CD14-positive monocyte (primary cell): Measurements from ENCODE around the gene FBXW11. TPM values are rescaled to one million over a fixed set of nuclear protein-coding genes. Genes with fewer than 3 reads are reported as not detected.

Experiments
- DNase-seq, 3 donors: peaks; one replicate each; pipeline ENCODE4 v3.0.0-alpha.2; 2011 to 2022
- H2AFZ ChIP-seq: 2 replicates; pipeline ENCODE4 v1.6.0; 2012; ENCODE audit warnings: mild to moderate bottlenecking, low read depth, low read length, inconsistent platforms; ENCODE audit not compliant: insufficient read depth, poor library complexity, severe bottlenecking
- H3K27ac ChIP-seq, 2 donors: 1 replicate in 1 of 2; 2 replicates in 1 of 2; pipeline ENCODE4 v1.5.1; 2012 to 2013; ENCODE audit warnings: low read length in 2 of 2, control low read depth in 1 of 2, inconsistent platforms in 1 of 2, low read depth in 1 of 2, mild to moderate bottlenecking in 1 of 2
- H3K27me3 ChIP-seq, 2 donors: one replicate each; pipeline versions ENCODE4 v1.6.0 to v1.6.1; 2011 to 2013; ENCODE audit warnings: low read length in 2 of 2; ENCODE audit not compliant: control insufficient read depth in 2 of 2, insufficient read depth in 2 of 2
- H3K36me3 ChIP-seq, 2 donors: replicated peaks in 1 of 2; 1 replicate in 1 of 2; 2 replicates in 1 of 2; pipeline versions ENCODE4 v1.5.1 to v1.6.1; 2012 to 2013; ENCODE audit warnings: low read length in 2 of 2, control low read depth in 1 of 2, inconsistent platforms in 1 of 2, mild to moderate bottlenecking in 1 of 2; ENCODE audit not compliant: insufficient read depth in 2 of 2, control insufficient read depth in 1 of 2
- H3K4me1 ChIP-seq, 2 donors: 1 replicate in 1 of 2; 2 replicates in 1 of 2; pipeline versions ENCODE4 v1.5.1 to v1.6.1; 2012 to 2013; ENCODE audit warnings: low read length in 2 of 2, control low read depth in 1 of 2, inconsistent platforms in 1 of 2, mild to moderate bottlenecking in 1 of 2, moderate library complexity in 1 of 2; ENCODE audit not compliant: insufficient read depth in 2 of 2, control insufficient read depth in 1 of 2
- H3K4me2 ChIP-seq: replicated peaks from 2 replicates; pipeline ENCODE3; 2012; ENCODE audit warnings: low read length, moderate library complexity, mild to moderate bottlenecking; ENCODE audit not compliant: poor library complexity, severe bottlenecking; ENCODE audit errors: extremely low read depth
- H3K4me3 ChIP-seq, 3 experiments: fragments of 200-600 bp in 1 of 3; sonication (generic) in 1 of 3; replicated peaks in 1 of 3; 1 replicate in 2 of 3; 2 replicates in 1 of 3; pipeline ENCODE4 v1.5.1; 2011 to 2013; ENCODE audit warnings: low read length in 3 of 3, mild to moderate bottlenecking in 3 of 3, control low read depth in 2 of 3, low read depth in 2 of 3, inconsistent platforms in 1 of 3, moderate library complexity in 1 of 3
- H3K79me2 ChIP-seq: 2 replicates; pipeline ENCODE4 v1.6.0; 2012; ENCODE audit warnings: mild to moderate bottlenecking, control low read depth, inconsistent platforms, low read length, moderate library complexity; ENCODE audit not compliant: insufficient read depth
- H3K9ac ChIP-seq: 2 replicates; pipeline ENCODE4 v1.6.0; 2017; ENCODE audit warnings: low read length, mild to moderate bottlenecking; ENCODE audit not compliant: insufficient read depth, poor library complexity, severe bottlenecking
- H3K9me3 ChIP-seq, 2 donors: replicated peaks in 1 of 2; 1 replicate in 1 of 2; 2 replicates in 1 of 2; pipeline versions ENCODE4 v1.5.1 to v1.6.1; 2012 to 2013; ENCODE audit warnings: low read length in 2 of 2, control low read depth in 1 of 2; ENCODE audit not compliant: control insufficient read depth in 1 of 2, insufficient read depth in 1 of 2
- H4K20me1 ChIP-seq: 2 replicates; pipeline ENCODE4 v1.6.0; 2012; ENCODE audit warnings: mild to moderate bottlenecking, low read length, control low read depth, moderate library complexity; ENCODE audit not compliant: insufficient read depth
- H3K27ac Mint-ChIP-seq, 7 donors: one replicate each; pipeline ENCODE4 v1.8.0; 2020; ENCODE audit warnings: mild to moderate bottlenecking in 7 of 7, mixed read lengths in 7 of 7, moderate library complexity in 6 of 7, inconsistent platforms in 2 of 7
- H3K27me3 Mint-ChIP-seq, 3 donors: one replicate each; pipeline ENCODE4 v1.8.0; 2021 to 2022; ENCODE audit warnings: low read depth in 3 of 3, mild to moderate bottlenecking in 3 of 3, mixed read lengths in 3 of 3, moderate library complexity in 3 of 3, inconsistent platforms in 1 of 3
- H3K36me3 Mint-ChIP-seq, 2 donors: one replicate each; pipeline ENCODE4 v1.8.0; 2020; ENCODE audit warnings: mixed read lengths in 2 of 2, inconsistent platforms in 1 of 2, mild to moderate bottlenecking in 1 of 2
- H3K4me1 Mint-ChIP-seq: one replicate; pipeline ENCODE4 v1.8.0; 2020; ENCODE audit warnings: mild to moderate bottlenecking, mixed read lengths
- H3K4me3 Mint-ChIP-seq, 2 donors: one replicate each; pipeline ENCODE4 v1.8.0; 2020; ENCODE audit warnings: mild to moderate bottlenecking in 2 of 2, mixed read lengths in 2 of 2, moderate library complexity in 1 of 2
- H3K9me3 Mint-ChIP-seq, 7 donors: one replicate each; pipeline ENCODE4 v1.8.0; 2020 to 2022; ENCODE audit warnings: mixed read lengths in 7 of 7, mild to moderate bottlenecking in 6 of 7, moderate library complexity in 6 of 7, inconsistent platforms in 2 of 7
- WGBS: methylation state at CpG from one replicate; pipeline ENCODE4 v1.1.5; 2013; ENCODE audit warnings: missing lambda C conversion rate; ENCODE audit not compliant: insufficient coverage; 5-methylcytosine and 5-hydroxymethylcytosine counted together
- intact Hi-C, 2 donors: fragments of 100-400 bp; cut with micrococcal nuclease; formaldehyde crosslinking; loops; one replicate each; pipeline versions ENCODE4 v1.15.0 to v1.15.1; 2023
- polyA plus RNA-seq, 3 donors: library from polyadenylated mRNA; depleted of rRNA in 1 of 3; unstranded in 2 of 3; stranded (reverse) in 1 of 3; fragments of 300-500 nt in 2 of 3; fragments of >200 nt in 1 of 3; fragmentation: Illumina TruSeq in 2 of 3; gene quantifications; 1 replicate in 2 of 3; 2 replicates in 1 of 3; pipeline ENCODE4 v1.2.3, GENCODE V29; 2012 to 2021
- TF ChIP-seq, protein P1 (sequence below): fragments of 200-600 bp; IDR thresholded peaks from one replicate; pipeline ENCODE4 v1.8.0; 2022; ENCODE audit warnings: antibody characterized with exemption, mild to moderate bottlenecking

The FBXW11 gene
- polyA plus RNA-seq, 3 donors: 15.0 to 24.5 (median 18.2) TPM

DNA sequence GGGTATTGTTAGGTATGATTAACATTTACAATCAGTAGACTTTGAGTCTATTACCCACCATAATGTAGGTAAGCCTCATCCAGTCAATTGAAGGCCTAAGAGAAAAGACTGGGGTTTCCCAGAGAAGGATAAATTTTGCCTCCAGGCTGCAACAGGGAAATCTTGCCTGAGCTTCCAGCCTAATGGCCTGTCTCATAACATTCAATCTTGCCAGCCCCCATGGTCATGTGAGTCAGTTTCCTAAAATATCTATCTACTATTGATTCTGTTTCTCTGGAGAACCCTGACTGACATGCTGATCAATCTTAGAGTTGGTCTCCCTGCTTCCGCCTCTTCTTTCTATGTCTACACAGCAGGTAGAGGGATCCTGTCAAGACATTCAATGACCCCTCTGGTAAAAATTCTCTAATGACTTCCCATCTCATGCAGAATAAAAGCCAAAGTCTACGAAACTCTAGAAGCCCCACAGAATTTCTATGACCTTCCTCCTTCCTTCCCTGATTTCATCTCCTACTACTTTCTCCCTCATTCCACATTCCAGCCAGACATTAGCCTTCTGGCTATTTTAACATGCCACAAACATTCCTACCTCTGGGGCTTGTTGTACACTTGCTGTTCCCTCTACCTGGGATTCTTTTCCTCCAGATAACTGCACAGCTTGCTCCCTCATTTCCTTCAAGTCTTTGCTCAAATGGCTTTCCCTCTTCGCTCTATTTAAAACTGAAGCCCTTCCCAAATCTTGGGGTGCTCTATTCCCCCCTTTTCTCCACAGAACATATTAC is 60.2 kb downstream of the FBXW11 start:
- peak overlapping the region in 1 of 7 donors; percentile 18 for H3K27ac Mint-ChIP-seq
- WGBS: 93% methylated on average over 3 of the region's 3 CpGs
- no peaks in the 10 kb centered on the region for H3K9me3 Mint-ChIP-seq
- H3K36me3 ChIP-seq: no peaks in the 10 kb centered on the region
- no peaks in the 10 kb centered on the region for H3K27me3 Mint-ChIP-seq
- no peak overlapping the region for H2AFZ ChIP-seq
- DNase-seq: no peak
- no peak overlapping the region for H3K4me3 ChIP-seq
- H4K20me1 ChIP-seq: peaks cover 81% of the 10 kb centered on the region
- no peak overlapping the region for H3K9ac ChIP-seq
- H3K27me3 ChIP-seq: no peaks in the 10 kb centered on the region
- H3K4me1 ChIP-seq: no peaks in the 10 kb centered on the region
- no peak overlapping the region for H3K4me2 ChIP-seq
- no peak overlapping the region for H3K27ac ChIP-seq
- peaks cover 80% of the 10 kb centered on the region for H3K79me2 ChIP-seq
- TF ChIP-seq, protein P1, sequence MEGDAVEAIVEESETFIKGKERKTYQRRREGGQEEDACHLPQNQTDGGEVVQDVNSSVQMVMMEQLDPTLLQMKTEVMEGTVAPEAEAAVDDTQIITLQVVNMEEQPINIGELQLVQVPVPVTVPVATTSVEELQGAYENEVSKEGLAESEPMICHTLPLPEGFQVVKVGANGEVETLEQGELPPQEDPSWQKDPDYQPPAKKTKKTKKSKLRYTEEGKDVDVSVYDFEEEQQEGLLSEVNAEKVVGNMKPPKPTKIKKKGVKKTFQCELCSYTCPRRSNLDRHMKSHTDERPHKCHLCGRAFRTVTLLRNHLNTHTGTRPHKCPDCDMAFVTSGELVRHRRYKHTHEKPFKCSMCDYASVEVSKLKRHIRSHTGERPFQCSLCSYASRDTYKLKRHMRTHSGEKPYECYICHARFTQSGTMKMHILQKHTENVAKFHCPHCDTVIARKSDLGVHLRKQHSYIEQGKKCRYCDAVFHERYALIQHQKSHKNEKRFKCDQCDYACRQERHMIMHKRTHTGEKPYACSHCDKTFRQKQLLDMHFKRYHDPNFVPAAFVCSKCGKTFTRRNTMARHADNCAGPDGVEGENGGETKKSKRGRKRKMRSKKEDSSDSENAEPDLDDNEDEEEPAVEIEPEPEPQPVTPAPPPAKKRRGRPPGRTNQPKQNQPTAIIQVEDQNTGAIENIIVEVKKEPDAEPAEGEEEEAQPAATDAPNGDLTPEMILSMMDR: no peak
- H3K4me3 Mint-ChIP-seq: no peak overlapping the region
- H3K4me1 Mint-ChIP-seq: peaks cover 18% of the 10 kb centered on the region
- H3K9me3 ChIP-seq: no peaks in the 10 kb centered on the region
- peaks cover 0 to 2% of the 10 kb centered on the region in 2 donors for H3K36me3 Mint-ChIP-seq
- intact Hi-C loops: no loop called here

DNA sequence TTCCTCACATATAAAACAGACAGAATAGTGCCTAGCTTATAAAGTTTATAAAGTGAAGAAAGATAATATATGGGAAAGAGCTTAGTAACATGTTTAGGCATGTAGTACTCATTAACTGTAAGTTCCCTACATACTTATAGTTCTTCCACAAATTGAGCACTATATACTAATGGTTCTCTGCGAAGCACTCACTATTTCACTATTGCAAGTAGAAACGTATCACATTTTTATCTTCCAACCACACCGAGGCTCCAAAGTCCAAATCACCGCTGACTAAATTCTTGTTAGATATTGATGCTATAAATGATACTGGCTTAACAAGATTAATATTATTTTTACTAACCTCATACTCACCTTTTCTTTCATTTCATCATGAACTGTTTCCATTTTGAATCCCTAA is 61.0 kb downstream of the FBXW11 start:
- Histone ChIP-seq H3K4me2 (no peak overlapping the region), H3K9ac (no peak overlapping the region), H4K20me1 (peaks cover 80% of the 10 kb centered on the region), H3K4me1 (peaks cover 0 to 5% of the 10 kb centered on the region in 2 donors), H3K36me3 (no peaks in the 10 kb centered on the region), H2AFZ (no peak overlapping the region), H3K27me3 (no peaks in the 10 kb centered on the region), H3K27ac (no peak overlapping the region), H3K9me3 (no peaks in the 10 kb centered on the region), H3K79me2 (peaks cover 78% of the 10 kb centered on the region), H3K4me3 (no peak overlapping the region)
- H3K27me3 Mint-ChIP-seq: no peaks in the 10 kb centered on the region
- H3K27ac Mint-ChIP-seq: no peak overlapping the region
- TF ChIP-seq, protein P1: no peak
- H3K4me3 Mint-ChIP-seq: no peak overlapping the region
- 100% methylated on average over 1 of the region's 4 CpGs for WGBS
- intact Hi-C loops: no loop called here
- H3K4me1 Mint-ChIP-seq: peaks cover 25% of the 10 kb centered on the region
- DNase-seq: no peak
- H3K9me3 Mint-ChIP-seq: no peaks in the 10 kb centered on the region
- H3K36me3 Mint-ChIP-seq: peaks cover 0 to 2% of the 10 kb centered on the region in 2 donors
